Esophagus muscularis mucosa (tissue), 4 donors: ENCODE results near the gene WDR62.

Experiments
- EP300 ChIP-seq: sonication (generic); formaldehyde crosslinking; IDR thresholded peaks from one replicate; pipeline ENCODE4 v1.6.1; 2017; ENCODE audit warnings: antibody characterized with exemption
- POLR2A ChIP-seq: fragments of 450-650 bp; IDR thresholded peaks from one replicate; pipeline ENCODE4 v1.6.1; 2017; ENCODE audit warnings: antibody characterized with exemption, moderate library complexity, mild to moderate bottlenecking, low read depth
- TF ChIP-seq, protein P1 (sequence below), 3 experiments: fragments of 200-600 bp in 2 of 3; fragments of 450-650 bp in 1 of 3; sonication (generic) in 2 of 3; IDR thresholded peaks; one replicate each; pipeline ENCODE4 v1.5.1; 2017 to 2019; ENCODE audit warnings: antibody characterized with exemption in 3 of 3, mild to moderate bottlenecking in 2 of 3, moderate library complexity in 1 of 3

DNA sequence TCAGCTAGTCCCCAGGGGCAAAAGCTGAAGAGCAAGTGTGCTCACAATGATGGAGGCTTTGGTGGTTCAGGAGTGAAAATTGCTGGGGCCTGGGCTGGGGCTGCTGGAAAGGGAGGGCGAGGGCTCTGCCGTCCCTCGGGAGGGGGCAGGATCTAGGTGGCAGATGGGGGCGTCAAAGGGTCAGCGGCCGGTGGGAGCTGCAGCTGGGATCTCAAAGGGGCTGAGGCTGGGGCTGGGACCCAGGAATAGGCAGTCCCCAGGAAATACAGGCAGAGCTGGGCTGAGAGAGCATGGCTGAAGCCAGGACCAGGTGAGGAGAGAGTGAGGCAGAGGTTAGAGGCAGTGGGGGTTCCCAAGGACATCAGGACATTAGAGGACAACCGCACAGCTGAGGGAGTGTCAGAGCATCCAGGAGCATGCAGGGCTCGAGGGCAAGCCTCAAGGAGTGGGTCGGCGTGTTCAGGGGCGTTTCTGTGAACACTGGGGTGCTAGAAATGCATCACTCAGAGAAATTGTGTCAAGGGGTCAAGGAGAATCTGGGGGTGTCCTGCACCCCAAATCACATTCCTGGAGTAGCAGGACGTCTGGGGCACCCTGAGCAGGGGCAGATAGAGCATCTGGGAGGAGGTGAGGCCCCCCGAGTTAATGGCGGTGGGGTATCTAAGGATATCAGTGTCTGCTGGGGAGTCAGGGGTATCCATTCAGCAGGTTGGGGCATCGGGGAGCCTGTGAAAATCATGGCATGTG, 44.9 kb upstream of the WDR62 start:
- TF ChIP-seq, protein P1, sequence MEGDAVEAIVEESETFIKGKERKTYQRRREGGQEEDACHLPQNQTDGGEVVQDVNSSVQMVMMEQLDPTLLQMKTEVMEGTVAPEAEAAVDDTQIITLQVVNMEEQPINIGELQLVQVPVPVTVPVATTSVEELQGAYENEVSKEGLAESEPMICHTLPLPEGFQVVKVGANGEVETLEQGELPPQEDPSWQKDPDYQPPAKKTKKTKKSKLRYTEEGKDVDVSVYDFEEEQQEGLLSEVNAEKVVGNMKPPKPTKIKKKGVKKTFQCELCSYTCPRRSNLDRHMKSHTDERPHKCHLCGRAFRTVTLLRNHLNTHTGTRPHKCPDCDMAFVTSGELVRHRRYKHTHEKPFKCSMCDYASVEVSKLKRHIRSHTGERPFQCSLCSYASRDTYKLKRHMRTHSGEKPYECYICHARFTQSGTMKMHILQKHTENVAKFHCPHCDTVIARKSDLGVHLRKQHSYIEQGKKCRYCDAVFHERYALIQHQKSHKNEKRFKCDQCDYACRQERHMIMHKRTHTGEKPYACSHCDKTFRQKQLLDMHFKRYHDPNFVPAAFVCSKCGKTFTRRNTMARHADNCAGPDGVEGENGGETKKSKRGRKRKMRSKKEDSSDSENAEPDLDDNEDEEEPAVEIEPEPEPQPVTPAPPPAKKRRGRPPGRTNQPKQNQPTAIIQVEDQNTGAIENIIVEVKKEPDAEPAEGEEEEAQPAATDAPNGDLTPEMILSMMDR (IDR thresholded peaks at IDR 0.05): no peak
- TF ChIP-seq POLR2A: no peak
- no peak for TF ChIP-seq EP300
